ENCODE measurements around the gene STARD5.
A peak's percentile ranks its signal among the peaks of the same experiment; 100 is the strongest.

Gene STARD5

GRCh38 chr15:81291916-81292522, 31.9 kb downstream of the STARD5 start:
- Histone ChIP-seq H3K36me3 (ENCODE audit: control insufficient read depth in 1 of 2, insufficient read depth in 2 of 2, low read depth in 1 of 2, low read length in 2 of 2) (peaks cover 0 to 11% of the 10 kb centered on the region in 2 experiments), H3K4me3 (ENCODE audit: insufficient read depth in 1 of 2, low read depth in 1 of 2, low read length in 2 of 2) (no peak overlapping the region), H3K9ac (ENCODE audit: low read length) (no peak overlapping the region), H2AFZ (ENCODE audit: low read depth, low read length) (no peak overlapping the region), H2BK15ac (ENCODE audit: low read depth, poor library complexity, severe bottlenecking) (no peak overlapping the region), H4K8ac (ENCODE audit: low read length) (no peak overlapping the region), H2BK5ac (ENCODE audit: low read depth, low read length, poor library complexity, severe bottlenecking) (no peak overlapping the region), H4K91ac (ENCODE audit: low read length) (no peak overlapping the region), H3K79me1 (replicated peaks; ENCODE audit: low read length, poor library complexity, severe bottlenecking) (no peaks in the 10 kb centered on the region), H3K9me3 (ENCODE audit: control insufficient read depth, low read length) (no peaks in the 10 kb centered on the region), H2BK12ac (ENCODE audit: low read length in 2 of 2) (no peak overlapping the region), H3K14ac (ENCODE audit: low read length in 2 of 2) (no peak overlapping the region), H3K18ac (ENCODE audit: low read depth in 1 of 2, low read length in 2 of 2) (no peak overlapping the region), H2AK5ac (ENCODE audit: low read length, severe bottlenecking) (no peak overlapping the region), H3K27me3 (ENCODE audit: control insufficient read depth in 1 of 2, insufficient read depth in 1 of 2, low read length in 2 of 2) (peaks cover 0 to 67% of the 10 kb centered on the region in 2 experiments), H3K4me1 (ENCODE audit: control insufficient read depth, insufficient read depth, low read depth, low read length) (peaks cover 4% of the 10 kb centered on the region), H3K23ac (ENCODE audit: low read length in 2 of 2) (no peak overlapping the region), H3K4ac (ENCODE audit: low read depth in 1 of 2, low read length in 2 of 2) (no peak overlapping the region), H3K4me2 (ENCODE audit: low read length, poor library complexity, severe bottlenecking) (no peak overlapping the region), H2BK120ac (ENCODE audit: low read depth, low read length) (no peak overlapping the region), H3K27ac (ENCODE audit: low read length, poor library complexity, severe bottlenecking) (no peak overlapping the region)
- DNase-seq, result no peak
- 70% methylated on average over 5 of the region's 5 CpGs for WGBS

- H3K79me1 ChIP-seq (replicated peaks; ENCODE audit: low read length, poor library complexity, severe bottlenecking), result no peaks in the 10 kb centered on the region
- H4K91ac ChIP-seq (ENCODE audit: low read length), result no peak overlapping the region
- H2BK5ac ChIP-seq (ENCODE audit: low read depth, low read length, poor library complexity, severe bottlenecking), result no peak overlapping the region
- no peak overlapping the region for H3K14ac ChIP-seq (ENCODE audit: low read length in 2 of 2)
- H2AK5ac ChIP-seq (ENCODE audit: low read length, severe bottlenecking), result no peak overlapping the region
- H3K9ac ChIP-seq (ENCODE audit: low read length), result no peak overlapping the region
- no peak overlapping the region for H4K8ac ChIP-seq (ENCODE audit: low read length)
- no peak overlapping the region for H2AFZ ChIP-seq (ENCODE audit: low read depth, low read length)
- no peak overlapping the region for H2BK15ac ChIP-seq (ENCODE audit: low read depth, poor library complexity, severe bottlenecking)
- H3K36me3 ChIP-seq (ENCODE audit: control insufficient read depth in 1 of 2, insufficient read depth in 2 of 2, low read depth in 1 of 2, low read length in 2 of 2), result peaks cover 0 to 21% of the 10 kb centered on the region in 2 experiments
- no peak overlapping the region for H3K23ac ChIP-seq (ENCODE audit: low read length in 2 of 2)
- H2BK120ac ChIP-seq (ENCODE audit: low read depth, low read length), result no peak overlapping the region
- no peak for DNase-seq
- no peak overlapping the region for H3K4me3 ChIP-seq (ENCODE audit: insufficient read depth in 1 of 2, low read depth in 1 of 2, low read length in 2 of 2)
- H3K18ac ChIP-seq (ENCODE audit: low read depth in 1 of 2, low read length in 2 of 2), result no peak overlapping the region
- peaks cover 0 to 66% of the 10 kb centered on the region in 2 experiments for H3K27me3 ChIP-seq (ENCODE audit: control insufficient read depth in 1 of 2, insufficient read depth in 1 of 2, low read length in 2 of 2)
- H2BK12ac ChIP-seq (ENCODE audit: low read length in 2 of 2), result no peak overlapping the region
- WGBS, result 92% methylated on average over 3 of the region's 4 CpGs
- no peak overlapping the region for H3K27ac ChIP-seq (ENCODE audit: low read length, poor library complexity, severe bottlenecking)
- no peaks in the 10 kb centered on the region for H3K4me1 ChIP-seq (ENCODE audit: control insufficient read depth, insufficient read depth, low read depth, low read length)
- H3K9me3 ChIP-seq (ENCODE audit: control insufficient read depth, low read length), result no peaks in the 10 kb centered on the region
- no peak overlapping the region for H3K4ac ChIP-seq (ENCODE audit: low read depth in 1 of 2, low read length in 2 of 2)
- no peak overlapping the region for H3K4me2 ChIP-seq (ENCODE audit: low read length, poor library complexity, severe bottlenecking)
These were observed 34.0 kb downstream of the STARD5 start for GRCh38 chr15:81289910-81290309.

- Histone ChIP-seq H2AFZ (ENCODE audit: low read depth, low read length) (no peak overlapping the region), H3K4me1 (ENCODE audit: control insufficient read depth, insufficient read depth, low read depth, low read length) (no peaks in the 10 kb centered on the region), H3K14ac (ENCODE audit: low read length in 2 of 2) (no peak overlapping the region), H2BK15ac (ENCODE audit: low read depth, poor library complexity, severe bottlenecking) (no peak overlapping the region), H2BK120ac (ENCODE audit: low read depth, low read length) (no peak overlapping the region), H3K4me2 (ENCODE audit: low read length, poor library complexity, severe bottlenecking) (no peak overlapping the region), H3K36me3 (ENCODE audit: control insufficient read depth in 1 of 2, insufficient read depth in 2 of 2, low read depth in 1 of 2, low read length in 2 of 2) (peaks cover 0 to 21% of the 10 kb centered on the region in 2 experiments), H3K27ac (ENCODE audit: low read length, poor library complexity, severe bottlenecking) (no peak overlapping the region), H3K4me3 (ENCODE audit: insufficient read depth in 1 of 2, low read depth in 1 of 2, low read length in 2 of 2) (no peak overlapping the region), H3K79me1 (replicated peaks; ENCODE audit: low read length, poor library complexity, severe bottlenecking) (no peaks in the 10 kb centered on the region), H3K27me3 (ENCODE audit: control insufficient read depth in 1 of 2, insufficient read depth in 1 of 2, low read length in 2 of 2) (peaks cover 0 to 58% of the 10 kb centered on the region in 2 experiments), H4K8ac (ENCODE audit: low read length) (no peak overlapping the region), H4K91ac (ENCODE audit: low read length) (no peak overlapping the region), H3K23ac (ENCODE audit: low read length in 2 of 2) (no peak overlapping the region), H3K9me3 (ENCODE audit: control insufficient read depth, low read length) (no peaks in the 10 kb centered on the region), H3K4ac (ENCODE audit: low read depth in 1 of 2, low read length in 2 of 2) (no peak overlapping the region), H2BK5ac (ENCODE audit: low read depth, low read length, poor library complexity, severe bottlenecking) (no peak overlapping the region), H3K9ac (ENCODE audit: low read length) (no peak overlapping the region), H3K18ac (ENCODE audit: low read depth in 1 of 2, low read length in 2 of 2) (no peak overlapping the region), H2BK12ac (ENCODE audit: low read length in 2 of 2) (no peak overlapping the region), H2AK5ac (ENCODE audit: low read length, severe bottlenecking) (no peak overlapping the region)
- 88% methylated on average over 7 of the region's 8 CpGs for WGBS
- no peak for DNase-seq
These were observed 35.3 kb downstream of the STARD5 start for GRCh38 chr15:81288616-81289015.

GRCh38 chr15:81288040-81288439, 35.9 kb downstream of the STARD5 start:
- H3K4me2 ChIP-seq (ENCODE audit: low read length, poor library complexity, severe bottlenecking), result no peak overlapping the region
- H3K9ac ChIP-seq (ENCODE audit: low read length), result no peak overlapping the region
- H3K79me1 ChIP-seq (replicated peaks; ENCODE audit: low read length, poor library complexity, severe bottlenecking), result no peaks in the 10 kb centered on the region
- no peak overlapping the region for H2BK12ac ChIP-seq (ENCODE audit: low read length in 2 of 2)
- no peak overlapping the region for H2AFZ ChIP-seq (ENCODE audit: low read depth, low read length)
- H2BK5ac ChIP-seq (ENCODE audit: low read depth, low read length, poor library complexity, severe bottlenecking), result no peak overlapping the region
- H2BK15ac ChIP-seq (ENCODE audit: low read depth, poor library complexity, severe bottlenecking), result no peak overlapping the region
- H3K4me3 ChIP-seq (ENCODE audit: insufficient read depth in 1 of 2, low read depth in 1 of 2, low read length in 2 of 2), result no peak overlapping the region
- H3K14ac ChIP-seq (ENCODE audit: low read length in 2 of 2), result peak overlapping the region in 1 of 2 experiments; percentile 72
- no peaks in the 10 kb centered on the region for H3K4me1 ChIP-seq (ENCODE audit: control insufficient read depth, insufficient read depth, low read depth, low read length)
- WGBS, result 100% methylated on average over 2 of the region's 3 CpGs
- peaks cover 0 to 52% of the 10 kb centered on the region in 2 experiments for H3K27me3 ChIP-seq (ENCODE audit: control insufficient read depth in 1 of 2, insufficient read depth in 1 of 2, low read length in 2 of 2)
- H3K23ac ChIP-seq (ENCODE audit: low read length in 2 of 2), result no peak overlapping the region
- no peak for DNase-seq
- H4K91ac ChIP-seq (ENCODE audit: low read length), result no peak overlapping the region
- no peak overlapping the region for H4K8ac ChIP-seq (ENCODE audit: low read length)
- no peak overlapping the region for H2BK120ac ChIP-seq (ENCODE audit: low read depth, low read length)
- no peak overlapping the region for H3K4ac ChIP-seq (ENCODE audit: low read depth in 1 of 2, low read length in 2 of 2)
- no peak overlapping the region for H3K18ac ChIP-seq (ENCODE audit: low read depth in 1 of 2, low read length in 2 of 2)
- peaks cover 0 to 20% of the 10 kb centered on the region in 2 experiments for H3K36me3 ChIP-seq (ENCODE audit: control insufficient read depth in 1 of 2, insufficient read depth in 2 of 2, low read depth in 1 of 2, low read length in 2 of 2)
- no peak overlapping the region for H3K27ac ChIP-seq (ENCODE audit: low read length, poor library complexity, severe bottlenecking)
- H3K9me3 ChIP-seq (ENCODE audit: control insufficient read depth, low read length), result no peaks in the 10 kb centered on the region
- no peak overlapping the region for H2AK5ac ChIP-seq (ENCODE audit: low read length, severe bottlenecking)
